Esophagus squamous epithelium (tissue), 5 donors: ENCODE data around the gene ANK2. TPM values are rescaled to one million over a fixed set of nuclear protein-coding genes. Genes with fewer than 3 reads are reported as not detected.

Source experiments
- DNase-seq: peaks from one replicate; lab custom pipeline; 2025; lab: John Stamatoyannopoulos, UW
- H3K27ac ChIP-seq, 4 donors: fragments of 200-600 bp; sonication (generic); one replicate each; pipeline ENCODE4 v1.5.1; 2016 to 2019; ENCODE audit warnings: mild to moderate bottlenecking in 1 of 4
- H3K27me3 ChIP-seq, 4 donors: fragments of 200-600 bp; sonication (generic); 1 replicate in 3 of 4; 2 replicates in 1 of 4; pipeline versions ENCODE4 v1.5.1 to v1.6.0; 2017 to 2021; ENCODE audit warnings: antibody characterized with exemption in 1 of 4
- H3K36me3 ChIP-seq, 3 donors: fragments of 200-600 bp; sonication (generic); one replicate each; pipeline ENCODE4 v1.5.1; 2016 to 2019
- H3K4me1 ChIP-seq, 3 donors: fragments of 200-600 bp; sonication (generic); one replicate each; pipeline ENCODE4 v1.5.1; 2017 to 2019
- H3K4me3 ChIP-seq, 4 donors: fragments of 200-600 bp; sonication (generic); 1 replicate in 3 of 4; 2 replicates in 1 of 4; pipeline ENCODE4 v1.5.1; 2016 to 2019; ENCODE audit warnings: mild to moderate bottlenecking in 2 of 4, moderate library complexity in 1 of 4
- H3K9me3 ChIP-seq, 3 donors: fragments of 200-600 bp; sonication (generic); one replicate each; pipeline ENCODE4 v1.5.1; 2016 to 2019
- CTCF ChIP-seq, 6 experiments: fragments of 450-650 bp in 4 of 6; fragments of 200-600 bp in 2 of 6; sonication (generic) in 2 of 6; IDR thresholded peaks; one replicate each; pipeline ENCODE4 v1.5.1; 2016 to 2019; ENCODE audit warnings: antibody characterized with exemption in 6 of 6, mild to moderate bottlenecking in 4 of 6, moderate library complexity in 4 of 6
- POLR2A ChIP-seq, 4 donors: fragments of 450-650 bp; IDR thresholded peaks; one replicate each; pipeline ENCODE4 v1.6.1; 2017; ENCODE audit warnings: antibody characterized with exemption in 4 of 4, mild to moderate bottlenecking in 4 of 4, moderate library complexity in 3 of 4
- WGBS, 2 donors: methylation state at CpG; one replicate each; pipeline ENCODE4 v1.1.5; 2018; 5-methylcytosine and 5-hydroxymethylcytosine counted together
- intact Hi-C: fragments of 100-400 bp; cut with DNase I; formaldehyde crosslinking; loops from one replicate; pipeline ENCODE4 v1.15.0; 2022
- total RNA-seq, 4 donors: library from RNA; depleted of rRNA; stranded (reverse); fragments of >200 nt; gene quantifications; one replicate each; pipeline ENCODE4 v1.1.0, GENCODE V29; 2016
- donor health status: DM: yes; HTN: yes; CAD: no.

ANK2 gene
- total RNA-seq, 4 donors from 2014 or later: 1.4 to 20.8 (median 9.6) TPM

GRCh38 chr4:113294908-113295307 lies 245.5 kb downstream of the ANK2 start:
- peak overlapping the region in 3 of 4 donors; percentile 55 to 81 (median 79) for H3K27ac ChIP-seq

DNA sequence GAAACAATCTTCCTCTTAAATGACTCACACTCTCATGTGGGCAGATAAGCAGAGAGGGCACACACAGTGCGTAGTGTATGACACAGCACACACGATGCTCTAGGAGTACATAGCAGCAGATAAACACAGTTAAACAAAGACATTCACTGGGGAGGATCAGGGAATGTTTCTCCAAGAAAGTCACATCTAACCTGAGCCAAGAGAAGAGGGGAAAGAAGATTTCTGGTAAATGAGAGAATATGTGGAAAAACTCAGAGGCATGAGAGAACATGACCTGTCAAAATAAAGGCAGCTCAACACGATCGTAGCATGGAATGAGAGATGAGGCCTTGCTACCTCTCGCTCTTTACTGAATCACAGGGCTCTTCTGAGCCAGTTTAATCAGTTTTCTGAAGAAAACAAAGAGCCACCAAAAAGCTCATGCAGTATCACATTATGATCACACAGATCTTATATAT lies 251.0 kb downstream of the ANK2 start:
- Histone ChIP-seq H3K4me1 (peaks cover 0 to 11% (median 0%) of the 10 kb centered on the region in 3 donors), H3K27ac (peak overlapping the region in 3 of 4 donors; percentile 48 to 66 (median 51)), H3K9me3 (no peaks in the 10 kb centered on the region), H3K4me3 (no peak overlapping the region), H3K27me3 (no peaks in the 10 kb centered on the region), H3K36me3 (no peaks in the 10 kb centered on the region)
- no peak for DNase-seq
- 17 to 41% methylated on average over 4 to 5 of the region's 5 CpGs for WGBS, 2 donors
- intact Hi-C loops: no loop called here
- TF ChIP-seq POLR2A (IDR thresholded peaks at IDR 0.05) (no peak), CTCF (IDR thresholded peaks at IDR 0.05) (no peak)

More at GRCh38 chr4:113294908-113295307, 245.5 kb downstream of the ANK2 start:
- no peak for TF ChIP-seq POLR2A (IDR thresholded peaks at IDR 0.05)
- no peak for TF ChIP-seq CTCF (IDR thresholded peaks at IDR 0.05)
- H3K9me3 ChIP-seq: no peaks in the 10 kb centered on the region
- H3K36me3 ChIP-seq: no peaks in the 10 kb centered on the region
- H3K4me1 ChIP-seq: peaks cover 0 to 19% (median 0%) of the 10 kb centered on the region in 3 donors
- 74 to 85% methylated on average over 1 of the region's 1 CpG for WGBS, 2 donors
- intact Hi-C loops: no loop called here
- DNase-seq: no peak
- H3K4me3 ChIP-seq: peak overlapping the region in 1 of 4 donors; percentile 52
- no peaks in the 10 kb centered on the region for H3K27me3 ChIP-seq

GRCh38 chr4:113302051-113302450 lies 252.6 kb downstream of the ANK2 start:
- Histone ChIP-seq H3K4me3 (no peak overlapping the region), H3K9me3 (no peaks in the 10 kb centered on the region), H3K4me1 (peaks cover 0 to 6% (median 0%) of the 10 kb centered on the region in 3 donors), H3K27ac (peak overlapping the region in 1 of 4 donors; percentile 10), H3K27me3 (no peaks in the 10 kb centered on the region), H3K36me3 (no peaks in the 10 kb centered on the region)
- 56 to 60% methylated on average over 1 of the region's 1 CpG for WGBS, 2 donors
- TF ChIP-seq CTCF (IDR thresholded peaks at IDR 0.05): no peak
- intact Hi-C loops: no loop called here
- DNase-seq: no peak

GRCh38 chr4:113303315-113303714 lies 253.9 kb downstream of the ANK2 start:
- 69 to 77% methylated on average over 1 of the region's 1 CpG for WGBS, 2 donors
- intact Hi-C loops: no loop called here
- DNase-seq: no peak
- Histone ChIP-seq H3K4me3 (no peak overlapping the region), H3K27me3 (no peaks in the 10 kb centered on the region), H3K36me3 (no peaks in the 10 kb centered on the region), H3K9me3 (no peaks in the 10 kb centered on the region), H3K27ac (no peak overlapping the region), H3K4me1 (peaks cover 0 to 6% (median 0%) of the 10 kb centered on the region in 3 donors)
- TF ChIP-seq CTCF (IDR thresholded peaks at IDR 0.05): no peak
- TF ChIP-seq POLR2A (IDR thresholded peaks at IDR 0.05): no peak

GRCh38 chr4:113311047-113311446 lies 261.6 kb downstream of the ANK2 start:
- no peak for DNase-seq
- Histone ChIP-seq H3K27ac (no peak overlapping the region), H3K36me3 (no peaks in the 10 kb centered on the region), H3K9me3 (no peaks in the 10 kb centered on the region), H3K4me1 (no peaks in the 10 kb centered on the region), H3K4me3 (no peak overlapping the region), H3K27me3 (no peaks in the 10 kb centered on the region)
- intact Hi-C loops: no loop called here
- TF ChIP-seq POLR2A (IDR thresholded peaks at IDR 0.05) (no peak), CTCF (IDR thresholded peaks at IDR 0.05) (no peak)
- 47 to 50% methylated on average over 2 of the region's 2 CpGs for WGBS, 2 donors
